ENCODE data around the gene RBMS3. TPM values are rescaled to one million over a fixed set of nuclear protein-coding genes. Genes with fewer than 3 reads are reported as not detected.

RBMS3 gene
- total RNA-seq, 1 experiment from 2014 or later, result 8.7 TPM

GRCh38 chr3:29258161-29258560 lies 22.7 kb upstream of the RBMS3 start (continued):
- no peak for TF ChIP-seq PRDM15 (CRISPR knock-in tag; IDR thresholded peaks at IDR 0.05)
- no peak for TF ChIP-seq ZMAT4 (CRISPR knock-in tag; IDR thresholded peaks at IDR 0.05)

GRCh38 chr3:29261119-29261518 lies 19.8 kb upstream of the RBMS3 start:
- ChIA-PET CTCF (no interaction called here), POLR2A (no interaction called here)
- no peak for ATAC-seq
- Mint-ChIP-seq H3K9me3 (no peaks in the 10 kb centered on the region), H3K27me3 (ENCODE audit: low read depth) (no peaks in the 10 kb centered on the region), H3K4me3 (no peak overlapping the region), H3K36me3 (no peaks in the 10 kb centered on the region), H3K27ac (no peak overlapping the region), H3K4me1 (peaks cover 6% of the 10 kb centered on the region)
- no peak for TF ChIP-seq E2F5 (CRISPR knock-in tag; IDR thresholded peaks at IDR 0.05)
- TF ChIP-seq FOXK1 (CRISPR knock-in tag; IDR thresholded peaks at IDR 0.05), result no peak
- TF ChIP-seq ESRRA (CRISPR knock-in tag; IDR thresholded peaks at IDR 0.05; ENCODE audit: borderline replicate concordance), result no peak
- no peak for TF ChIP-seq TCF7 (CRISPR knock-in tag; IDR thresholded peaks at IDR 0.05; ENCODE audit: low read depth)
- no peak for TF ChIP-seq ZNF232 (CRISPR knock-in tag; IDR thresholded peaks at IDR 0.05)
- TF ChIP-seq, protein P1, sequence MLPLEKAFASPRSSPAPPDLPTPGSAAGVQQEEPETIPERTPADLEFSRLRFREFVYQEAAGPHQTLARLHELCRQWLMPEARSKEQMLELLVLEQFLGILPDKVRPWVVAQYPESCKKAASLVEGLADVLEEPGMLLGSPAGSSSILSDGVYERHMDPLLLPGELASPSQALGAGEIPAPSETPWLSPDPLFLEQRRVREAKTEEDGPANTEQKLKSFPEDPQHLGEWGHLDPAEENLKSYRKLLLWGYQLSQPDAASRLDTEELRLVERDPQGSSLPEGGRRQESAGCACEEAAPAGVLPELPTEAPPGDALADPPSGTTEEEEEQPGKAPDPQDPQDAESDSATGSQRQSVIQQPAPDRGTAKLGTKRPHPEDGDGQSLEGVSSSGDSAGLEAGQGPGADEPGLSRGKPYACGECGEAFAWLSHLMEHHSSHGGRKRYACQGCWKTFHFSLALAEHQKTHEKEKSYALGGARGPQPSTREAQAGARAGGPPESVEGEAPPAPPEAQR (CRISPR knock-in tag; IDR thresholded peaks at IDR 0.05), result no peak
- no peak for TF ChIP-seq AFF4 (CRISPR knock-in tag; IDR thresholded peaks at IDR 0.05; ENCODE audit: borderline replicate concordance)
- TF ChIP-seq CDX4 (CRISPR knock-in tag; IDR thresholded peaks at IDR 0.05; ENCODE audit: borderline replicate concordance), result no peak
- no peak for TF ChIP-seq GABPB1 (CRISPR knock-in tag; IDR thresholded peaks at IDR 0.05)
- TF ChIP-seq NR1H2 (CRISPR knock-in tag; IDR thresholded peaks at IDR 0.05), result no peak
- no peak for TF ChIP-seq MLX (CRISPR knock-in tag; IDR thresholded peaks at IDR 0.05)
- TF ChIP-seq ZNF396 (CRISPR knock-in tag; IDR thresholded peaks at IDR 0.05; ENCODE audit: borderline replicate concordance), result no peak
- TF ChIP-seq PRRX2 (CRISPR knock-in tag; IDR thresholded peaks at IDR 0.05), result no peak
- TF ChIP-seq CBFB (CRISPR knock-in tag; IDR thresholded peaks at IDR 0.05; ENCODE audit: low read depth), result no peak
- TF ChIP-seq TP53 (CRISPR knock-in tag; IDR thresholded peaks at IDR 0.05), result no peak
- no peak for TF ChIP-seq ZNF425 (CRISPR knock-in tag; conservative IDR thresholded peaks at IDR 0.05)
- TF ChIP-seq IRF2 (CRISPR knock-in tag; IDR thresholded peaks at IDR 0.05; ENCODE audit: borderline replicate concordance, low read depth), result no peak
- TF ChIP-seq ETV6 (CRISPR knock-in tag; IDR thresholded peaks at IDR 0.05), result no peak
- TF ChIP-seq, protein P2, sequence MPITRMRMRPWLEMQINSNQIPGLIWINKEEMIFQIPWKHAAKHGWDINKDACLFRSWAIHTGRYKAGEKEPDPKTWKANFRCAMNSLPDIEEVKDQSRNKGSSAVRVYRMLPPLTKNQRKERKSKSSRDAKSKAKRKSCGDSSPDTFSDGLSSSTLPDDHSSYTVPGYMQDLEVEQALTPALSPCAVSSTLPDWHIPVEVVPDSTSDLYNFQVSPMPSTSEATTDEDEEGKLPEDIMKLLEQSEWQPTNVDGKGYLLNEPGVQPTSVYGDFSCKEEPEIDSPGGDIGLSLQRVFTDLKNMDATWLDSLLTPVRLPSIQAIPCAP (CRISPR knock-in tag; IDR thresholded peaks at IDR 0.05), result no peak
- TF ChIP-seq GRHL2 (CRISPR knock-in tag; IDR thresholded peaks at IDR 0.05; ENCODE audit: insufficient replicate concordance, severe bottlenecking), result no peak
- no peak for DNase-seq (ENCODE audit: low spot score)

Measured in WTC11 (cell line).